Measurements from ENCODE around the gene SEPTIN12.

DNA sequence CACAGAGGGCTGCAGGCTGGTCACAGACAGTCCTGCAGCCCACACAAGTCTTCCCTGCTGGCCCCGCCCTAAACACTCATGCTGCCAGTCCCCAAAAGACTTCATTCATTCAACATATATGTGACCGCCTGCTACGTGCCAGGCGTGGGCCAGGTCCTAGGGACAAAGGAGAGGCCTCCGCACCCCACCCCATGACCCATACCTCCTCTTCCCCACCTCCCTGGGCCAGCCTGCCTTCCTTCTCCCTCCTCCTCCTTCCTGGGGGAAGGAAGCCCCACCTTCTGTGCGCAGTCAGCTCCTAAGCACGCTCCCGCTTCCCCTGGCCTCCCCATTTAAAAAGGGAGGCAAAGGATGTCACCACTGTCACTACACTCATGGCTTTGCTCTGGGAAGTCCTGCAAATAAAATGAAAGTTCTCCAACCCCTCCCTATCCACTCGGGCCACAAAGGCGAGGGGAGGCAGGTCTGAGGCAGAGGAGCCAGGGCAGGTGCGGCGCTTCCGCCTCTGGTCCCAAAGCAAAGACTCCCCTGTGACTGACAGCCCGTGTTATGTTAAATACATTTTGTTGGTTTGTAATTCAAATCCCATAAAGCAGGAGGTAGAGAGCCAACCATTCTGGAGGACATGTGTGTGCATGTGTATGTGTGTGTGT, 44.8 kb downstream of the SEPTIN12 start:
- TF ChIP-seq, protein P1, sequence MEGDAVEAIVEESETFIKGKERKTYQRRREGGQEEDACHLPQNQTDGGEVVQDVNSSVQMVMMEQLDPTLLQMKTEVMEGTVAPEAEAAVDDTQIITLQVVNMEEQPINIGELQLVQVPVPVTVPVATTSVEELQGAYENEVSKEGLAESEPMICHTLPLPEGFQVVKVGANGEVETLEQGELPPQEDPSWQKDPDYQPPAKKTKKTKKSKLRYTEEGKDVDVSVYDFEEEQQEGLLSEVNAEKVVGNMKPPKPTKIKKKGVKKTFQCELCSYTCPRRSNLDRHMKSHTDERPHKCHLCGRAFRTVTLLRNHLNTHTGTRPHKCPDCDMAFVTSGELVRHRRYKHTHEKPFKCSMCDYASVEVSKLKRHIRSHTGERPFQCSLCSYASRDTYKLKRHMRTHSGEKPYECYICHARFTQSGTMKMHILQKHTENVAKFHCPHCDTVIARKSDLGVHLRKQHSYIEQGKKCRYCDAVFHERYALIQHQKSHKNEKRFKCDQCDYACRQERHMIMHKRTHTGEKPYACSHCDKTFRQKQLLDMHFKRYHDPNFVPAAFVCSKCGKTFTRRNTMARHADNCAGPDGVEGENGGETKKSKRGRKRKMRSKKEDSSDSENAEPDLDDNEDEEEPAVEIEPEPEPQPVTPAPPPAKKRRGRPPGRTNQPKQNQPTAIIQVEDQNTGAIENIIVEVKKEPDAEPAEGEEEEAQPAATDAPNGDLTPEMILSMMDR (IDR thresholded peaks at IDR 0.05; ENCODE audit: borderline replicate concordance, extremely low read depth, low read length, poor library complexity, severe bottlenecking): no peak
- no peak for TF ChIP-seq EZH2 (IDR thresholded peaks at IDR 0.05; ENCODE audit: borderline replicate concordance, low read depth, low read length, severe bottlenecking)
